Measurements from ENCODE around the gene KRTAP4-1.
A peak's percentile ranks its signal among the peaks of the same experiment; 100 is the strongest.
"Not testable (repeated sequence)": the region's sequence is repeated elsewhere in the genome, so short reads cannot be mapped to it uniquely, and the experiment has no call there.

The KRTAP4-1 gene

GRCh38 chr17:41184480-41184961 lies at the start of gene KRTAP4-1:
TSS of gene KRTAP4-1 (minus strand) at chr17:41184911. CDS start at chr17:41184854, 57 bp downstream.
- no peak for DNase-seq (ENCODE audit: low read depth)
- H3K4me3 ChIP-seq (ENCODE audit: control insufficient read depth, low read depth, low read length): no peak within 1 kb of the TSS
- no peak for TF ChIP-seq CTCF (IDR thresholded peaks at IDR 0.05; ENCODE audit: control insufficient read depth, insufficient read depth, low read depth, low read length, missing control alignments)

- not testable (repeated sequence) for H3K4me3 ChIP-seq (ENCODE audit: control insufficient read depth, low read depth, low read length); DNase-seq (ENCODE audit: low read depth)
These were observed 47.8 kb upstream of the KRTAP4-1 start, which contains the start of gene KRTAP9-3 for GRCh38 chr17:41232399-41233105. TSS of gene KRTAP9-3 (plus strand) at chr17:41232449. CDS start at chr17:41232502, 53 bp downstream.

GRCh38 chr17:41231731-41232130 lies 47.0 kb upstream of the KRTAP4-1 start:
- H3K4me3 ChIP-seq (ENCODE audit: control insufficient read depth, low read depth, low read length): no peak overlapping the region
- TF ChIP-seq CTCF (IDR thresholded peaks at IDR 0.05; ENCODE audit: control insufficient read depth, insufficient read depth, low read depth, low read length, missing control alignments): no peak
- no peak for DNase-seq (ENCODE audit: low read depth)

- no peak for TF ChIP-seq CTCF (IDR thresholded peaks at IDR 0.05; ENCODE audit: control insufficient read depth, insufficient read depth, low read depth, low read length, missing control alignments)
- DNase-seq (ENCODE audit: low read depth): no peak
- H3K4me3 ChIP-seq (ENCODE audit: control insufficient read depth, low read depth, low read length): no peak overlapping the region
These were observed 45.4 kb upstream of the KRTAP4-1 start for GRCh38 chr17:41230094-41230493.

- H3K4me3 ChIP-seq (ENCODE audit: control insufficient read depth, low read depth, low read length); DNase-seq (ENCODE audit: low read depth): not testable (repeated sequence)
These were observed 41.9 kb upstream of the KRTAP4-1 start, which contains the start of gene KRTAP9-2 for GRCh38 chr17:41226598-41227095. TSS of gene KRTAP9-2 (plus strand) at chr17:41226648. CDS start at chr17:41226655, 7 bp downstream.

GRCh38 chr17:41226051-41226450 lies 41.3 kb upstream of the KRTAP4-1 start:
- DNase-seq (ENCODE audit: low read depth): no peak
- no peak for TF ChIP-seq CTCF (IDR thresholded peaks at IDR 0.05; ENCODE audit: control insufficient read depth, insufficient read depth, low read depth, low read length, missing control alignments)
- no peak overlapping the region for H3K4me3 ChIP-seq (ENCODE audit: control insufficient read depth, low read depth, low read length)

- no peak for TF ChIP-seq CTCF (IDR thresholded peaks at IDR 0.05; ENCODE audit: control insufficient read depth, insufficient read depth, low read depth, low read length, missing control alignments)
- no peak overlapping the region for H3K4me3 ChIP-seq (ENCODE audit: control insufficient read depth, low read depth, low read length)
- peak; percentile 10 for DNase-seq (ENCODE audit: low read depth)
These were observed 39.1 kb upstream of the KRTAP4-1 start for GRCh38 chr17:41223821-41224220.
